GM23338 (cell line): ENCODE measurements around the gene PAPOLB.

Experiments
- CREB1 ChIP-seq: fragments of 250-450 bp; sonication (Bioruptor Pico); IDR thresholded peaks from 2 replicates; pipeline ENCODE4 v1.5.0; 2020; ENCODE audit warnings: low read depth, mild to moderate bottlenecking, moderate library complexity
- CTCF ChIP-seq, 2 experiments: fragments of 200-600 bp in 1 of 2; sonication (generic) in 1 of 2; conservative IDR thresholded peaks; 2 replicates each; pipeline versions ENCODE4 v1.5.1 to v1.6.1; 2016 to 2017; ENCODE audit warnings: antibody characterized with exemption in 2 of 2, low read depth in 2 of 2, mild to moderate bottlenecking in 2 of 2, moderate library complexity in 1 of 2
- EZH2 ChIP-seq: fragments of 200-600 bp; sonication (generic); IDR thresholded peaks from one replicate; pipeline ENCODE4 v1.8.0; 2017; ENCODE audit warnings: antibody characterized with exemption, mild to moderate bottlenecking, low read depth; ENCODE audit not compliant: unreplicated experiment
- EZH2phosphoT487 ChIP-seq: fragments of 200-600 bp; sonication (generic); IDR thresholded peaks from one replicate; pipeline ENCODE4 v1.8.1; 2018; ENCODE audit warnings: antibody characterized with exemption; ENCODE audit not compliant: unreplicated experiment
- JUNB ChIP-seq: IDR thresholded peaks from one replicate; pipeline ENCODE4 v1.6.1; 2016; ENCODE audit warnings: antibody characterized with exemption; ENCODE audit not compliant: unreplicated experiment
- POLR2AphosphoS5 ChIP-seq: IDR thresholded peaks from 2 replicates; pipeline ENCODE4 v1.6.1; 2016; ENCODE audit warnings: antibody characterized with exemption, low read depth
- REST ChIP-seq: IDR thresholded peaks from one replicate; pipeline ENCODE4 v1.6.1; 2018; ENCODE audit warnings: antibody characterized with exemption; ENCODE audit not compliant: unreplicated experiment
- STAT1 ChIP-seq: IDR thresholded peaks from one replicate; pipeline ENCODE4 v1.6.1; 2016; ENCODE audit warnings: antibody characterized with exemption; ENCODE audit not compliant: unreplicated experiment
- TF ChIP-seq, protein P1 (sequence below): IDR thresholded peaks from 2 replicates; pipeline ENCODE4 v1.6.1; 2016; ENCODE audit warnings: antibody characterized with exemption

- no peak for TF ChIP-seq CTCF (conservative IDR thresholded peaks at IDR 0.05; ENCODE audit: low read depth in 2 of 2)
- TF ChIP-seq REST: no peak
- no peak for TF ChIP-seq POLR2AphosphoS5
- TF ChIP-seq EZH2: no peak
- TF ChIP-seq CREB1 (CRISPR knock-in tag): peak; percentile 60
- TF ChIP-seq JUNB: no peak
- TF ChIP-seq EZH2phosphoT487: no peak
- TF ChIP-seq, protein P1, sequence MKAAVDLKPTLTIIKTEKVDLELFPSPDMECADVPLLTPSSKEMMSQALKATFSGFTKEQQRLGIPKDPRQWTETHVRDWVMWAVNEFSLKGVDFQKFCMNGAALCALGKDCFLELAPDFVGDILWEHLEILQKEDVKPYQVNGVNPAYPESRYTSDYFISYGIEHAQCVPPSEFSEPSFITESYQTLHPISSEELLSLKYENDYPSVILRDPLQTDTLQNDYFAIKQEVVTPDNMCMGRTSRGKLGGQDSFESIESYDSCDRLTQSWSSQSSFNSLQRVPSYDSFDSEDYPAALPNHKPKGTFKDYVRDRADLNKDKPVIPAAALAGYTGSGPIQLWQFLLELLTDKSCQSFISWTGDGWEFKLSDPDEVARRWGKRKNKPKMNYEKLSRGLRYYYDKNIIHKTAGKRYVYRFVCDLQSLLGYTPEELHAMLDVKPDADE: no peak
- TF ChIP-seq STAT1: no peak
These were observed 20.6 kb upstream of the PAPOLB start for GRCh38 chr7:4882169-4883032.
